Measurements from ENCODE around the gene HDAC2. TPM values are rescaled to one million over a fixed set of nuclear protein-coding genes. Genes with fewer than 3 reads are reported as not detected.
"Not testable (repeated sequence)": the region's sequence is repeated elsewhere in the genome, so short reads cannot be mapped to it uniquely, and the experiment has no call there.

The HDAC2 gene
- 100 to 1,000 TPM; 144 to 160 (median 160) TPM for total RNA-seq

DNA sequence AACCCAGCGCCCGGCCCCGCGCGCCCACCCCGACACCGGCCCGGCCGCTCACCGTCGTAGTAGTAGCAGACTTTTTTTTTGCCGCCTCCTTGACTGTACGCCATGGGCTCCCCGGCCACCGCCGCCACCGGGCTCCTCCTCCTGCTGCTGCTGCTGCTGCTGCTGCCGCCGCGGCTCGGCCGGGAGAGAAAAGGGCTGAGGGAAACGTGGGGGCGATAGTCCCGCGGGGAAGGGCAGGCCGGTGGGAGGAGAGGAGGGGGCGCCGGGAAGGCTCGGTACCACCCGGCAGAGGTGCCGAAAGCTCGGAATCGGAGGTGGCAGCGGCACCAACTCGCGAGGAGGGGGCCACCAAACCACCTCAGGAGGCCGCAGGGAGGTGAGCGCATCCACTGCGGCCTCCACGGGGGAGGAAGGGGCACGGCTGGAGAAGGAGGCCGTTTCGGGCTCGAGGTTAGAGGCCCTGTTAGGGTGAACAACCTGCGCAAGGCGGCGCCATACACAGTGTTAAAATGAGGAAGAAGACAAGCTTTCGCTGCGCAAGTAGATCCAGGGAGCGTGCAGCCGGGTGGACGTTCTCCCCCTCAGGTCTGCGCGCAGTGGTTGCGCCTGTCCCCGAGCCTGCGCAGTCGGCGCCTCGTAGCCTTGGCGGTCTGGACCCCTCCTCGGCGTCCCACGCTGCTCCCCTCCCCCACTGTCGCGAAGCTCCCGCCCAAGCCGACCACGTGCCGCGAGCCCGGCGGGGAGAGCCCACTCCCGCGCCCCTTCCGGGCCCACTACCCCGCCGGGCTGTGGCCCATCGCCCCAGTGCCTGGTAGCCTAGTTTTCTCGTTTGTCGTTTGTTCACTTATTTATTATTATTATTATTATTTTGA lies at the start of gene HDAC2:
TSS of gene HDAC2 (minus strand) at position 344 of the 872 bp plus-strand sequence. CDS start at position 104, 240 bp downstream.
- no peaks in the 10 kb centered on the region for H3K27me3 Mint-ChIP-seq (ENCODE audit: low read depth)
- peaks cover 6% of the 10 kb centered on the region for H3K36me3 Mint-ChIP-seq (ENCODE audit: insufficient read depth)
- H3K4me1 Mint-ChIP-seq (ENCODE audit: low read depth): peaks cover 37% of the 10 kb centered on the region
- ATAC-seq (peak; percentile 76 to 80), DNase-seq (peak; percentile 90)
- H3K9me3 Mint-ChIP-seq: no peaks in the 10 kb centered on the region
- H3K4me3 Mint-ChIP-seq: peak within 1 kb of the TSS; percentile 95

- Mint-ChIP-seq H3K9me3 (no peaks in the 10 kb centered on the region), H3K4me3 (no peak overlapping the region), H3K36me3 (ENCODE audit: insufficient read depth) (no peaks in the 10 kb centered on the region), H3K27me3 (ENCODE audit: low read depth) (peaks cover 5% of the 10 kb centered on the region), H3K4me1 (ENCODE audit: low read depth) (no peaks in the 10 kb centered on the region)
- ATAC-seq (no peak), DNase-seq (no peak)
Measured at GRCh38 chr6:114020196-114020595, 49.2 kb upstream of the HDAC2 start.

DNA sequence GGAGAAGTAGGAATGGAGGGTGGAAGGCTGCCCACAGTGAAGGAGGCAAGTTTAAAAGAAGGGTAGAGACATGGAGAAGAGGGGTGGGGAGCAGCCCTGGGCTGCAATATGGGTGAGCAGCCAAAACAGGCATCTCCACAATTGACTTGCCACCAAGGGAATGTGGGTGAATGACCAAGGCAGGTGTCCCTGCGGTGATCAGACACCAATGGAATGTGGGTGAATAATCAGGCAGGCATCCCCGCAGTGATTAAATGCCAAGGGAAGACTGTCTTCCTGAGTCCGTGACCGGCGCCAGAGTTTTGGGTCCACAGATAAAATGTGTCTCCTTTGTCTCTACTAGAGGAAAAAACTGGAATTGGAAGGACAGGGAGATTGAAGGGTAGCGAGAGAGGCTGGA lies 46.2 kb upstream of the HDAC2 start:
- not testable (repeated sequence) for ATAC-seq; DNase-seq; H3K4me1 Mint-ChIP-seq (ENCODE audit: low read depth); H3K36me3 Mint-ChIP-seq (ENCODE audit: insufficient read depth); H3K9me3 Mint-ChIP-seq; H3K27me3 Mint-ChIP-seq (ENCODE audit: low read depth); H3K4me3 Mint-ChIP-seq

- not testable (repeated sequence) for H3K9me3 Mint-ChIP-seq; H3K36me3 Mint-ChIP-seq (ENCODE audit: insufficient read depth); DNase-seq; ATAC-seq; H3K4me3 Mint-ChIP-seq; H3K4me1 Mint-ChIP-seq (ENCODE audit: low read depth); H3K27me3 Mint-ChIP-seq (ENCODE audit: low read depth)
Measured at GRCh38 chr6:114014106-114014505, 43.2 kb upstream of the HDAC2 start.

GRCh38 chr6:114011486-114011885 lies 40.5 kb upstream of the HDAC2 start:
- H3K27me3 Mint-ChIP-seq (ENCODE audit: low read depth); H3K9me3 Mint-ChIP-seq; DNase-seq; H3K4me1 Mint-ChIP-seq (ENCODE audit: low read depth); H3K4me3 Mint-ChIP-seq; H3K36me3 Mint-ChIP-seq (ENCODE audit: insufficient read depth): not testable (repeated sequence)
- peak in 1 of 2 donors; percentile 34 for ATAC-seq

DNA sequence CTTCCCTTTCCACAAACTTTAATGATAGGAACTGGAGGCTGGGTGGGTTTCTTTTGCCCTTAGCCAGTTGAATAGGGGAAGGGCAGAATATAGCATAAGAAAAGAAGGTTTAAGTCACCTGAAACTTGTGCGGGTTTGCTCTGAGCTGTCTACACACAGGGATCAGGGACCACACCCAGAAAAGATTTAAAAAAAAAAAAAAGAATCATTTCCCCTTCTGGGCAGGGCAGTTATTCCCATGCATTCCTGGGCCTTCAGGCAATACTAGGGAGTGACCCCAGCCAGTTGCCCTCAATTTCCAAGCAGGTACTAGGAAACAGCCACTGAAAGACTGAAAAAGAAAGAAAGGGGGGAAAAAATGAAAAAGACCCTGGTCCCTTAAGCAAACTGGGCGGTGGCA lies 39.6 kb upstream of the HDAC2 start:
- H3K4me3 Mint-ChIP-seq: no peak overlapping the region
- no peaks in the 10 kb centered on the region for H3K36me3 Mint-ChIP-seq (ENCODE audit: insufficient read depth)
- H3K9me3 Mint-ChIP-seq: no peaks in the 10 kb centered on the region
- ATAC-seq (no peak), DNase-seq (no peak)
- H3K27me3 Mint-ChIP-seq (ENCODE audit: low read depth): peaks cover 2% of the 10 kb centered on the region
- peaks cover 10% of the 10 kb centered on the region for H3K4me1 Mint-ChIP-seq (ENCODE audit: low read depth)

GRCh38 chr6:114009192-114009591 lies 38.2 kb upstream of the HDAC2 start:
- peaks cover 7% of the 10 kb centered on the region for H3K27me3 Mint-ChIP-seq (ENCODE audit: low read depth)
- H3K36me3 Mint-ChIP-seq (ENCODE audit: insufficient read depth): no peaks in the 10 kb centered on the region
- peaks cover 10% of the 10 kb centered on the region for H3K4me1 Mint-ChIP-seq (ENCODE audit: low read depth)
- ATAC-seq: no peak
- no peak for DNase-seq
- no peaks in the 10 kb centered on the region for H3K9me3 Mint-ChIP-seq
- no peak overlapping the region for H3K4me3 Mint-ChIP-seq

GRCh38 chr6:114008331-114008730 lies 37.4 kb upstream of the HDAC2 start:
- peaks cover 10% of the 10 kb centered on the region for H3K4me1 Mint-ChIP-seq (ENCODE audit: low read depth)
- peaks cover 10% of the 10 kb centered on the region for H3K27me3 Mint-ChIP-seq (ENCODE audit: low read depth)
- DNase-seq (no peak), ATAC-seq (no peak)
- H3K36me3 Mint-ChIP-seq (ENCODE audit: insufficient read depth): no peaks in the 10 kb centered on the region
- H3K4me3 Mint-ChIP-seq: no peak overlapping the region
- H3K9me3 Mint-ChIP-seq: no peaks in the 10 kb centered on the region

DNA sequence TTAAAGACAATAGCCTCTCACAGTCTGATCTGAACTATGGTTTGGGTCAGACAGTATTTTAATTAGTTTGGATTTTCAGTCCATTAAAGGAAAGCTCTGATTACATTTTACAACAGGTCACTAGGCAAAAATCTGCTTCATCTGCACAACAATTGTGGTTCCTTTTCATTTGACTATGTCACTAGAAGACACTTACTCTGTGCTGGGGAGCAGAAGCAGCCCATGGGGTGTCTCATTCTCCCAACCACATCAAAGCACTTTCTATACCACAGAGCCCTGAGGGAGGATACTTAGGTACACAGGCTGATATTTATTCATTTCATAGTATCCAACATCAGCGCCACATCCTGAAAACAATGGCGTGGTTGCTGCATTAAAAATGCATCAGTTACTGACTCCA lies 36.6 kb upstream of the HDAC2 start:
- no peaks in the 10 kb centered on the region for H3K9me3 Mint-ChIP-seq
- ATAC-seq: peak; percentile 79 to 92
- H3K27me3 Mint-ChIP-seq (ENCODE audit: low read depth): peaks cover 16% of the 10 kb centered on the region
- H3K4me3 Mint-ChIP-seq: no peak overlapping the region
- H3K36me3 Mint-ChIP-seq (ENCODE audit: insufficient read depth): no peaks in the 10 kb centered on the region
- DNase-seq: no peak
- peaks cover 10% of the 10 kb centered on the region for H3K4me1 Mint-ChIP-seq (ENCODE audit: low read depth)

DNA sequence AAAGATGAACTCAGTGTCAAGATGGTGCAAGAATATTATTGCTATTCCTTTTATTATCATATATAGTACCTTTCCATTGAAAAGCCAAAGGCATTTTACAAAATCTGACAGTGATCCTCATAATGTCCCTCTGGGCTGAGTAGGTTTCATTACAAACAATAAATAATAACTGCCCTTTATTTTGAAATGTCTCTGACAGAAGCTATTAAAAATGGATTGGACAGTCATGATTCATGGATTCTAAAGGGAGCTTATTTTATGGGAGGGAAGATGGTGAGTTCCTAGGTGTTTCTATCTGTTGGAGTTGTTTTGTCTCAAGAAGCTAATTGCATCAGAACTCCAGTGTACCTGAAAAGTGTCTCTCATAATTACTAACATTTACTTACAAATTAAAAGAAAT lies 30.4 kb upstream of the HDAC2 start:
- no peaks in the 10 kb centered on the region for H3K9me3 Mint-ChIP-seq
- DNase-seq (no peak), ATAC-seq (no peak)
- no peaks in the 10 kb centered on the region for H3K4me1 Mint-ChIP-seq (ENCODE audit: low read depth)
- H3K4me3 Mint-ChIP-seq: no peak overlapping the region
- H3K27me3 Mint-ChIP-seq (ENCODE audit: low read depth): peaks cover 32% of the 10 kb centered on the region
- no peaks in the 10 kb centered on the region for H3K36me3 Mint-ChIP-seq (ENCODE audit: insufficient read depth)

- Mint-ChIP-seq H3K4me3 (no peak overlapping the region), H3K9me3 (no peaks in the 10 kb centered on the region), H3K4me1 (ENCODE audit: low read depth) (no peaks in the 10 kb centered on the region), H3K27me3 (ENCODE audit: low read depth) (peaks cover 28% of the 10 kb centered on the region), H3K36me3 (ENCODE audit: insufficient read depth) (no peaks in the 10 kb centered on the region)
- ATAC-seq (no peak), DNase-seq (no peak)
Measured at GRCh38 chr6:114000069-114000468, 29.1 kb upstream of the HDAC2 start.

DNA sequence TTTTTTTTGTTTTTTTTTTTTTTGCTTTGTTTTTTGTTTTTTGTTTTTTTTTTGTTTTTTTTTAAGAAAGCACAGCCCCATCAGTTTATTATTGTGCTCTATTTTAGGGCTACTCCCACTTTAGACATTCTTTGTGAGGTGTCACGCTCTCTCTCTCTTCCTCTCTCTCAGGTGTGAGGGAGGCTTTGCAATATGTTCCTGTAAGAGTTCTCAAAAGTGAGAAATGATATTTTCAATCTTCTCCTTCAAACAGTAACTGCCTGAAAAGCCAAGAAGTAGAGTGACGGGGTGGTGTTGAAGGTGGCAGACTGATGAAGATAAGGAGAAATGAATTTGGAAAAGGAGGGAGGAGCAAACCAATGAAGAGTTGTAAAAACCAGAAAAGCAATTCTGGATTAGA lies 28.3 kb upstream of the HDAC2 start:
- no peaks in the 10 kb centered on the region for H3K36me3 Mint-ChIP-seq (ENCODE audit: insufficient read depth)
- H3K9me3 Mint-ChIP-seq: no peaks in the 10 kb centered on the region
- ATAC-seq: no peak
- H3K4me1 Mint-ChIP-seq (ENCODE audit: low read depth): no peaks in the 10 kb centered on the region
- no peak overlapping the region for H3K4me3 Mint-ChIP-seq
- DNase-seq: no peak
- H3K27me3 Mint-ChIP-seq (ENCODE audit: low read depth): peaks cover 25% of the 10 kb centered on the region

DNA sequence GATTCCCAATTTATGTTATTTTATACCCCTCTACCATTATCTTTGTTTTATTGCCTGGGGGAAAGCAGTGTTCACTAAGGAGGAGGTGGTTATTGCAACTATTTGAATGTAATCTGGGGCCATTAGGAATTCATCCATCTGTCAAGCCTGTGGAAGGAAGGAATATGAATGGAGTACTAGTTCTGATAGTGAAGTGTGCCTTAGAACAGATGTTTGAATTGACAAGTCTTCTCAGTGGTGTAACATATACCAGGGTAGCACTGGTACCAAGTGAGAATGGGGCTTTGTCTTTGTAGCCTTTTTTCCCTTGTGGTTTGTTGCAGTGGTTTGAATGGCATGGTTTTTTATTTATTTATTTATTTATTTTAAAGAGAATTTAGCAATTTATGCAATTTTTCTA lies 27.9 kb upstream of the HDAC2 start:
- Mint-ChIP-seq H3K36me3 (ENCODE audit: insufficient read depth) (no peaks in the 10 kb centered on the region), H3K27me3 (ENCODE audit: low read depth) (peaks cover 25% of the 10 kb centered on the region), H3K4me1 (ENCODE audit: low read depth) (no peaks in the 10 kb centered on the region), H3K9me3 (no peaks in the 10 kb centered on the region), H3K4me3 (no peak overlapping the region)
- no peak for DNase-seq
- ATAC-seq: no peak

DNA sequence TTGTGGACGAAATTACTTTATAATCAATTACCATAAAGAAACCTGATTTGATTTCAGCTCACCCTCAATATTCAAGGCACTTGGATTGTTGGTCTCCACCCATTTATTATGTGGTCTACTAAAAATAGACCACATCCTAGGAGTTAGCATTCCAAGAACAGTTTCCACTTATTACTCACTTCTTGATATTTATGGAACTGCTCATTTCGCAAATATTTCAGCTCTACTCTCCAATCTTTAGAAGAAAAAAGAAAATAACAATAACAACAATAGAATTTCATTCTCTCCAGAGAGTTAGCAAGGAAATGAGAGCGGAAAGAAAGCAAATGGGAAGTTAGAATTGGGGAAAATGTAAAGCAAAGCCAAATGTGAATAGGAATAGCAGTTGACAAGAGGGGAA lies 26.2 kb upstream of the HDAC2 start:
- Mint-ChIP-seq H3K36me3 (ENCODE audit: insufficient read depth) (no peaks in the 10 kb centered on the region), H3K4me3 (no peak overlapping the region), H3K9me3 (no peaks in the 10 kb centered on the region), H3K27me3 (ENCODE audit: low read depth) (peaks cover 18% of the 10 kb centered on the region), H3K4me1 (ENCODE audit: low read depth) (no peaks in the 10 kb centered on the region)
- ATAC-seq (no peak), DNase-seq (no peak)

GRCh38 chr6:113995634-113996033 lies 24.7 kb upstream of the HDAC2 start:
- DNase-seq (no peak), ATAC-seq (no peak)
- H3K4me1 Mint-ChIP-seq (ENCODE audit: low read depth): no peaks in the 10 kb centered on the region
- H3K9me3 Mint-ChIP-seq: no peaks in the 10 kb centered on the region
- H3K4me3 Mint-ChIP-seq: no peak overlapping the region
- peaks cover 13% of the 10 kb centered on the region for H3K27me3 Mint-ChIP-seq (ENCODE audit: low read depth)
- no peaks in the 10 kb centered on the region for H3K36me3 Mint-ChIP-seq (ENCODE audit: insufficient read depth)
